IPS DF 4.7 (cell line): ENCODE data around the gene ECE2.
"Not testable (repeated sequence)": the region's sequence is repeated elsewhere in the genome, so short reads cannot be mapped to it uniquely, and the experiment has no call there.

Experiments
- DNase-seq: peaks from one replicate; pipeline ENCODE4 v3.0.0-alpha.2; 2013; ENCODE audit warnings: low spot score; ENCODE audit errors: extremely low read depth

Gene ECE2

GRCh38 chr3:184335661-184336546 is 60.1 kb downstream of the ECE2 start:
- DNase-seq = no peak

DNA sequence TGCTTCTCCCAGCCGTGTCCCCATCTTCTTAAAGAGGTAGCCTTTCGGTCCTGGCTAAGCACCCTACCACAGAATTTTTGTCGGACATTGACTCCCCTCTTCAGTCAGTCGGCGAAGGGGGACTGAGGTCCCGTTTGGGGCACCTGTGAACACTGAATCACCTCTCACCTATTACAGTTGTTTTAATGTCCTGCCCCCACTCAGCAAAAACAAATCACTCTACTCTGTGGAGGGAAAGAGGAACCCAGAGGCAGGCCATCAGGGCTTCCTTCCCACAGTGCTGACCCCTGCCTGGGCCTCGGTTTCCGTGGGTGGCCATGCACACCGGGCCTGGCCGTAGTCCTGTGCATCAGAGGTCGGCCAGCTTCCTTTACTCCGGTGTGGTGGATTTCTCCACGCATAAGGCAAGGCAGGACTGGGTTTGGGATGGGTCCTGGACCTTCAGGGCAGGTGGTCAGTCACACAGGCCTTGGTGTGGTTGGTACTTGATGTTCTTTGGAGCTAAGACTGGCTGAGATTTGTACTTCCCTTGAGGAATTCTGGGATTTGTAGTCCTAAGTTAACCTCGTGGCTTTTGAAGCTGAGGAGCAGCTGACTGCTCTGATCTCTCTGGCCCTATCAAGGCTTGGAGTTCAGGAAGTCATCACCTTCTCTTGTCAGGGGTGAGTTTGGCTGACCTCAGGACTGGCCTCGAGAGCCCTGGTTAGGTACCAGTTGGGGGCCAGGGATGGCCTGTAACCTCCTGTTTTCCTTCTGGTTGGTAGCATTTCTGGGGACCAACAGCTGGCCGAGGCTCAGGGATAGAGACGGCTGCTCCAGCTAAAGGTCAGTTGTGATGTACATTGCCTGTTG is 61.0 kb downstream of the ECE2 start:
- no peak for DNase-seq

GRCh38 chr3:184337399-184337714 is 61.5 kb downstream of the ECE2 start, which contains the start of gene FAM131A:
Gene FAM131A, plus strand, starts transcription at chr3:184337600. Its CDS starts 31 bp downstream, at chr3:184337631.
- no peak for DNase-seq

DNA sequence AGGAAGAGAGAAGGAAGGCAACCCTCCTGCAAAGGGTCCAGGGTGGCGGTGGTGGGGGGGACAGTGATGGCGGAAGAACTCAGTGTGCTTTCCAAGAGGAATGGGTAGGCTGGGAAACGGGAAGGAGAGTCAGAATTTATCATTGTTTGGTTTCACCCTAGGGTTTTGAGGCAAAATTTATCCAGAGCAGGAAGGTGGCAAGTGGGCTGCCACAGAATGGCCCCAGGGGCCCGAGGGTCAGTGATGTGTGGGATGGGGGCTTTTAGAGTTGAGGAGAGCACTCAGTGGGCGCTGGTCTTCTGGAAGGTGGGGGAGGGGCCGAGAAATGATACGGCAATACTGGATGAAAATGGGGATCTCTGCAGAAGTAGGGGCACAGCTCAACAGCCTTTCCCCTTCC is 62.2 kb downstream of the ECE2 start:
- DNase-seq = no peak

GRCh38 chr3:184338511-184338945 is 62.7 kb downstream of the ECE2 start:
- DNase-seq = no peak

GRCh38 chr3:184339001-184339400 is 63.2 kb downstream of the ECE2 start:
- no peak for DNase-seq

GRCh38 chr3:184339451-184340135 is 63.8 kb downstream of the ECE2 start:
- DNase-seq = not testable (repeated sequence)

DNA sequence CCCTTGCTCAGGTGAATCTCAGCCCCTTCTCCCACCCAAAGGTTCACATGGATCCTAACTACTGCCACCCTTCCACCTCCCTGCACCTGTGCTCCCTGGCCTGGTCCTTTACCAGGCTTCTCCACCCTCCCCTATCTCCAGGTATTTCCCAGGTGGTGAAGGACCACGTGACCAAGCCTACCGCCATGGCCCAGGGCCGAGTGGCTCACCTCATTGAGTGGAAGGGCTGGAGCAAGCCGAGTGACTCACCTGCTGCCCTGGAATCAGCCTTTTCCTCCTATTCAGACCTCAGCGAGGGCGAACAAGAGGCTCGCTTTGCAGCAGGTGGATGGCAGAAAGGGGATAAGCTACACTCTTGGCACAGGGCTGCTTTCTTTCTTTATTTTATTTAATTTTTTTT is 66.1 kb downstream of the ECE2 start:
- DNase-seq = no peak
